ENCODE results near the gene AGR2. TPM values are rescaled to one million over a fixed set of nuclear protein-coding genes. Genes with fewer than 3 reads are reported as not detected.

AGR2 gene
- total RNA-seq, 1 donor = not detected

DNA sequence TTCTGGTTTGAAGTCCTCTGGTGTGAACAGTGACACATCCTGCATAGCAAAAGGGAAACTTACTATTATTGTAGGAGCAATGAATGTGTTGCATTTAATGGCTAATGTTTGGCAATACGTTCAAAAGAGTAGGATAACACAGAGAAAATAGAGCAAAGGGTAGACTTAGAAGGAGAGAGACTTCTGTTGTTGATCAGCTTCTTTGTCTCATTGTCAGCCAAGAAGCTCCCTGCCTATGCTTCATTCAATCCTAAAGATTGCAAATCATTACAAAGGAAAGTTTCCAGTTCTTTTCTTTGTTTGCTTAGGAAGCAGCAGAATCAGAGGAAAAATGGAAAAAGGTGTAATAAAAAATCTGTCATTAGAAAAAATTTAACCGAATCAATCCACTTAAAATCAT lies 59.2 kb downstream of the AGR2 start:
- no peaks in the 10 kb centered on the region for H3K4me1 ChIP-seq (ENCODE audit: insufficient read depth, low read length)
- no peaks in the 10 kb centered on the region for H3K27me3 ChIP-seq (ENCODE audit: insufficient read depth, low read length)
- H3K4me3 ChIP-seq (ENCODE audit: low read length) = no peak overlapping the region
- no peaks in the 10 kb centered on the region for H3K9me3 ChIP-seq (ENCODE audit: low read depth, low read length)

GRCh38 chr7:16744518-16745250 lies 60.1 kb downstream of the AGR2 start:
- Histone ChIP-seq H3K9me3 (ENCODE audit: low read depth, low read length) (no peaks in the 10 kb centered on the region), H3K4me3 (ENCODE audit: low read length) (no peak overlapping the region), H3K4me1 (ENCODE audit: insufficient read depth, low read length) (no peaks in the 10 kb centered on the region), H3K27me3 (ENCODE audit: insufficient read depth, low read length) (no peaks in the 10 kb centered on the region)

DNA sequence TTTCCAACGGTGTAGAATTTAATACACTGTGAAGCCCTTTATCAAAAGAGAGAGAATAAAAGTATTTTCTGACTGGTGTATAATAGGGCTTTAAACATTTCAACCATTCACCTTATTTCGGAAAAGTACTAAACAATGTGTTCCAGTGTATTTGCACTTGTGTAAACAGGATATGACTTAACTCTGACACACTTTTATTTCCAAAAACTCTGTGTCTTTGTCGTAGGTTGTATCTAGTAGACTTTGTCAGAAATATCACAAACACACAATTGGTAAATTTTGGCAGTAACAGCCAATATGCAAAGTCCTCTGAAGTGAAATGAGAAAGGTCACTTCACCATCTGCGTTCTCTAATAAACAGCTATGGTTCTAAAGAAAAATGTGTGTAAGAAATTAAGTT lies 61.6 kb downstream of the AGR2 start:
- Histone ChIP-seq H3K27me3 (ENCODE audit: insufficient read depth, low read length) (no peaks in the 10 kb centered on the region), H3K4me3 (ENCODE audit: low read length) (no peak overlapping the region), H3K4me1 (ENCODE audit: insufficient read depth, low read length) (no peaks in the 10 kb centered on the region), H3K9me3 (ENCODE audit: low read depth, low read length) (no peaks in the 10 kb centered on the region)

GRCh38 chr7:16742547-16742946 lies 62.3 kb downstream of the AGR2 start:
- no peaks in the 10 kb centered on the region for H3K27me3 ChIP-seq (ENCODE audit: insufficient read depth, low read length)
- H3K4me1 ChIP-seq (ENCODE audit: insufficient read depth, low read length) = no peaks in the 10 kb centered on the region
- H3K4me3 ChIP-seq (ENCODE audit: low read length) = no peak overlapping the region
- H3K9me3 ChIP-seq (ENCODE audit: low read depth, low read length) = no peaks in the 10 kb centered on the region

Other genes starting within 250 kb of the AGR2 start
- gene ANKMY2, start 159.2 kb downstream of the AGR2 start, total RNA-seq = 6.7 TPM
- 21.3 TPM for gene BZW2, start 158.8 kb downstream of the AGR2 start, total RNA-seq
- gene TSPAN13, start 51.2 kb downstream of the AGR2 start, total RNA-seq = 5.0 TPM
- gene AGR3, start 77.0 kb upstream of the AGR2 start, total RNA-seq = not detected